GM21529 (cell line): ENCODE results near the gene CRMP1.
"Not testable (repeated sequence)": the region's sequence is repeated elsewhere in the genome, so short reads cannot be mapped to it uniquely, and the experiment has no call there.

Experiments
- ATAC-seq: cut with Tn5 transposase; IDR thresholded peaks from one replicate; pipeline ENCODE4 v1.9.1; 2021; ENCODE audit not compliant: unreplicated experiment

Gene CRMP1

DNA sequence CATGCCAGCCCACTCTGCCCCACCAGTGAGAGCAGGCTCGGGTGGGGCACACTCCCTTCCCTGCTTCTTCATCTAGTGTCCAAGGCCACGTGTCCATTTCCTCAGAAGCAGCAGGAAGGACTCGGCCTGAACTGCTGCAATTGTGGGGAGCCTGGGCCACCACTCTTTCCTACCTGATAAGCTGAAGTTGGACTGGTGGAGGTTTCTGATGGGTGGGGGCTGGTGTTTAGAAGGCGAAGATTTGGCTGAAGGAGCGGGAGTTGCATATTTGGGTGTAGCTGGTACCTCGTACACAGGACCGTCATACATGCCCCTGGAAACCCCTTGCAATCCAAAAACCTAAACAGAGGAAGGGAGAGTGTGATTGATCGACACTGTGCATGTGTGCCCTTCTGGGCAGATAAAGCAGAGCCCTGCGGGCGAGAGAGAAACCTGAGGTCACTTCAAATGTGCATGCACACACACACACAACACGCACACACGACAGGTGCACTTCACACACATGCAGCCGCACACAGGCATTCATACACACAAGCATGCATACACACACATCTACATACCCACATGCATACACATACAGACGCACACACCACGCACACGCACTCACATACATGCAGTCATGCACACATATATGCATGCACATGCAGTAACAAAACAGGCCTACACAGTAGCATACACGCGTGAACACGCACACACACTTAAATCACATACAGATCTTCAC lies 67.4 kb downstream of the CRMP1 start:
- ATAC-seq: no peak

DNA sequence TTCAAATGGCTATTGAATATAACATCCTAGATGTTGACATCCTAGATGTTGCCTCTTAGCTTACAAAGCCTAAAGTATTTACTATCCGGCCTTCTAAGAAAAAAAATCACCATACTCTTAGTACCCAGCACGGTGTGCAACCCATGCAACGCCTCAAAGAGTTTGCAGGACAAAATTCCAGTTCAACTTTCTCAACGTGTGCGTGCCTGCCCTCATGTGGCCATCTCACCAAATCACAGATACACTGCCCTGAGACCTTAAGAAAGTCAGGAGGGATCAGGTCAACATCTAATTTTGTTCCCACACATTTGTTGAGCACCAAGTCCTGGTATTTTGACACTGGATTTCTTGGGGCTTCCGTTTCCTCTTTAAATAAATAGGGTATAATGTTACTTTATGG lies 68.3 kb downstream of the CRMP1 start:
- no peak for ATAC-seq

DNA sequence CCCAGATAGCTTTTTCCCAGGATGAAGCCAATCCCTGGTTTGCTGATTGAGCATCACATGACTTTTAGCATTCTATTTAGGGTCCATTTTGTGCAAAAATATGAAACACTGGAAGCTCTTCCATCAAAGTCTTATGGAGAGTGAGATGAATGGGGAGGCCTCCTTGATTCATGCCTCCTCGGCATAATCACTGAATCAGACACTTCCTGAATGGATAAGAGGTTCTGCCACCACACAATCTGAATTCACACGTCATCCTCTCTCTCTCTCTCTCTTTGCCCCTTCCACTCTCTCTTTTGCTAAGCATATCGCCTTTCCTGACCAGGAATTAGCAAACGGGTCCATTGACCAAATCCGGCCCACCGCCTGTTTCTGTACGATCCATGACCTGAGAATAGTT lies 68.7 kb downstream of the CRMP1 start:
- ATAC-seq: no peak

DNA sequence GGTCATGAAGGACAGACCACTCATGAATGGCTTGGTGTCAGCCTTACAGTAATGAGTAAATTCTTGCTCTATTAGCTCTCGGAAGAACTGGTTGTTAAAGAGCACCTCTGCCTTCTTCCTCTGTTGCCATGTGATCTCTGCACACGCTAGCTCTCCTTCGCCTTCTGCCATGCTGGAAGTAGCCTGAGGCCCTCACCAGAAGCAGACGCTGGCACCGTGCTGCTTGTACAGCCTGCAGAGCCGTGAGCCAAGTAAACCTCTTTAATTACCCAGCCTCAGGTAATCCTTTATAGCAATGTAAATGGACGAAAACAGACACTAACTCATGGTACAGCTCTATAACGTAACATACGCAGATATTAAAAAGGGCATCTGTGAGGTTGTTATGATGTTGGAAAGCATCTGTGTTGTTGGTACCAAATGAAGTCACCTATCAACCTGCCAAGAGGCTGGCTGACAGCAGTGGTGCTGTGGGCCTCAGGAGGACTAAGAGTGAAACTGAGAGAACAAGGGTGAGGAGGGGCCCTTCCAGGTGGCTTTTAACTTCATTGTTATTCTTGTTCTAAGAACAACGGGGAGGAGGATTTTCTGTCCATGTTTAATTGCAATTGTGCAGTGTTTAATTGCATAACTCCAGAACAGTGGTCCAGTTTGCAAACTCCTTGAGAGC lies 69.2 kb downstream of the CRMP1 start:
- ATAC-seq: no peak

DNA sequence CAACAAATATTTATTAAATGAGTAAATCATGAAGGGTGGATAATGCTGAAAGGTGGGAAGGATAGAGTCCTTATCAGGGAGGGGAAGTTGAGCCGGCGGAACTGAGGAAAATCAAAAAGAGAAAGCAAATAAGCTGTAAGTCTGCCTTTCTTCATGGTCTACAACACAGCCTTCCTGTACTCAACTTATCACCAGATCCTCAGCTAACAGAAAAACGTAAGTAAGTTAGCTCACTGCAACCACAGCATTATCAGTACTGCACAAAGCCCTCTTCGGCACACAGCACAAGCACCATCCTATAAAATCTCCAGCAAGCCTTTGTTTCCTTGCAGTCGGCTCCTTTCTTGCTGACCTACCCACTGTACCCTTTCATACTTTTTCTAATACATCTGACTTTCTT lies 70.3 kb downstream of the CRMP1 start:
- no peak for ATAC-seq

DNA sequence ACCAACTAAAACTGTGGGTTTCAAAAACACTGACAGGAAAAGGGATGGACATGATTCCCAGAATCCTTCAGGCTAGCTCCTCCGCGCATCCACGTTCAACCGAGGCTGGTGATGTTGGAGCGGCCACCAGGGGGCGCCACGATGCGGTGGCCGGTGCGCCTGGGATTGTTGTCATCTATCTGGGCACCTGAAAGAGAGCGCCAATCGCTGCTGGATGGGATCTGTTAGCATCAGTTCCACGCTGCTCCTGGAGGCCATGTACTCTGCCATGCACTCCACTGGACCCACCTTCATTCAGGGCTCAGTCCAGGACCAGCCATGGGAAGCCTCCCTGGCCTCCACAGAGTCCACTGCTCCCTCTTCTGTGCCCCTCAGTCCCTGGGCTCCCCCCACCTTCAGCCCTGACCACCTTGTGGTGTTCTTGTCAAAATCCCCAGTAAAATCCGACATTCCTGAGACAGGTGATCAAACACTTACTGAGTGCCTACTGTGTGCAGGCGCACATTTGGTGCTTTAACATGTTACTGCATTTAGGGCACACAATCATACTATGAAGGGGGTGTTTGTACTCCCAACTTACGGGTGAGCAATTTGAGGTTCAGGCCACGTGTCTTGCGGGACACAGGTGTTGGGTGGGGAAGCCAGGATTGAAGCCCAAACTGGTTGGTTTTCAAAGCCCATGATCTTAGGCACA lies 71.1 kb downstream of the CRMP1 start:
- no peak for ATAC-seq

DNA sequence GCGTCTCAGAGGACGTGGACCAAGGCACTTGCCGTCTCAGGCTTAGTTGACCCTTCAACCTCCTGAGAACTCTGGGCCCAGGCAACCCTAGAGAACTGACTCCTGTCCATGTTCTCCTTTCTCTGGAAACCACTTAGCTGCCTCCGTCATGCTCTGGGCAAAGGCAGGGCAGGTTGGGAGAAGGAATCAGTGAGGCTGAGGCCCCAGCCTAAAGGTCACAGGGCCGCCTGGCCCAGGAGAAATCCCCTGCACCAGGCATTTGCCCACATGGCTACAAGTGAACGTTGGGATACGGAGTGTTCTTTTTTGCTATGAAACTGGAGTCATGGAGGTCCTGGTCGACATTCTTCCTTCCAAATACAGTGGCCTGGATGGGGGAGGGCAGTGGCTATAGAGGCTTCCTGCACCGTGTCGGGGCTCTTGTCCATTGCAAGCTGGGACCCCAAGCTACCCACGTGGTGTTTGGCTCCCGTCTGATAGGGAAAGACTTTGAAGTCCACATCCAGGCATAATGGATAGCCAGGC lies 76.0 kb downstream of the CRMP1 start:
- no peak for ATAC-seq

DNA sequence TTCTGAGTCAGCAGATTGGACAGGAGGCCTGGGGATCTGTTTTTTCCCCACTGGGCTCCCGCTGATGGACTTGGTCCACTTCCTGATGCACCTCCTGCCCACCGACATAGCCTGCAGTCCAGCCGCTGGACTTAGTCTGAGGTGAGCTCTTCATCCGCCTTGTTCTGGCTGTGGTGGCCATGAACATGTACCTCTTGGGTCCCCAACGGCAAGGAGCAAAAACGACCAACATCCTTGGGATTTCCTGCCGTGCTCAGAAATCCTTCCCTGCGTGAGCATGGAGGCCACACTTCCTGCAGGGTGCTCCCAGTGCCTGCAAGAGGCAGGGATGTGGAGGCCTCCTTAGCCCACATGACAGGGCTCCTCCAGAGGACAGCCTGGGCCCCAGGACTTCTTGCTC lies 76.8 kb downstream of the CRMP1 start:
- ATAC-seq: no peak

DNA sequence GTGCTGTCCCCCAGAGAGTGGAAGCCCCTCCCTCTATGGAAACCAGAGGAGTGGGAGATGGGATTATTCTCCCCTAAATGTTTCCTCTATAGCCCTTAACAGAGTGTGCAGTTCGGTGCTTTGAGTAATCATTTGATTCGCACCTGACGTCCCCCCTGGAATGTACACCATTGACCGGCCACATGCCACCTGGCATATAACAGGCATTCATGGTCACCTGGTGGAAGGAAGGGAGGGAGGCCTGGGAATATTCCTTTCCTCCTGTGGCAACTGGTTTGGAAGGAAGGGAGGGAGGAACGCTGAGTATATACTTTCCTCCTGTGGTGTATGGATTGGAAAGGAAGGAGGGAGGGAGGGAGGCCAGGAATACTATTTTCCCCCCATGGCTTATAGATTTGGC lies 77.2 kb downstream of the CRMP1 start:
- ATAC-seq: no peak

DNA sequence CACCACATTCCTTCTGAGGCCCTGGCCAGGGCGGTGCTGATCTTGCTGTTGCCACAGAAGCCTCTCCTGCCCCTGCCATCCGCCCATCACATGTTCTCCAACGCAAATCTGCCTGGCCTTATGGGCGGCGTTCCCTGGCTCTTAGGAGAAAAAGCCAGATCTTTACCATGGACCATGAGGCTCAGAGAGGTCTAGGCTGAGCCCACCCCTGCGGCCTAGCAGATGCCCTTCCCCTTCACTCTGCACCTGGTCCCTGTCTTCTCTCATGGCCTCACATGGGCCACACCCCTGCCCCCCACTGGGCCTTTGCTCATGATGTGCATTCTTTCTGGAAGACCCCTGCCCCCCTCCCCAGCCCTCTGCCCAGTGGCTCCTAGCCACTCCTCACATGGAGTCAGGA lies 78.5 kb downstream of the CRMP1 start:
- ATAC-seq: no peak

DNA sequence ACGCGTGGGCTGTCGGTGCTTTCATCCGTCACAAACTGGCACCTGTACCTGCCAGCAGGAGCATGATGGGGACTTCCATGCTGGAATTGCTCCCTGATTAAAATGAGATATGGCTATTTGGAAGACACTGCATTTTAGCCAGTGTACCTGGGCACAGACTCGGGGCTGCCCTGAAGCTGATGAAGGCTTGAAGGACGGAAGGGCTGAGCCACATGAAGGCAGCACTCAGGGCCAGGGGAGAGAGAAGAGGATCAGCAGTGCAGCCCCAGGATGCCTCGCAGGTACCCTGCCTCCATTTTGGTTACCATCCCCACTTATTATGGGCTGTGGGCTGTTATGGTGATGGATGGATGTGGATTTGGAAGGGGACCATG lies 79.0 kb downstream of the CRMP1 start:
- no peak for ATAC-seq

DNA sequence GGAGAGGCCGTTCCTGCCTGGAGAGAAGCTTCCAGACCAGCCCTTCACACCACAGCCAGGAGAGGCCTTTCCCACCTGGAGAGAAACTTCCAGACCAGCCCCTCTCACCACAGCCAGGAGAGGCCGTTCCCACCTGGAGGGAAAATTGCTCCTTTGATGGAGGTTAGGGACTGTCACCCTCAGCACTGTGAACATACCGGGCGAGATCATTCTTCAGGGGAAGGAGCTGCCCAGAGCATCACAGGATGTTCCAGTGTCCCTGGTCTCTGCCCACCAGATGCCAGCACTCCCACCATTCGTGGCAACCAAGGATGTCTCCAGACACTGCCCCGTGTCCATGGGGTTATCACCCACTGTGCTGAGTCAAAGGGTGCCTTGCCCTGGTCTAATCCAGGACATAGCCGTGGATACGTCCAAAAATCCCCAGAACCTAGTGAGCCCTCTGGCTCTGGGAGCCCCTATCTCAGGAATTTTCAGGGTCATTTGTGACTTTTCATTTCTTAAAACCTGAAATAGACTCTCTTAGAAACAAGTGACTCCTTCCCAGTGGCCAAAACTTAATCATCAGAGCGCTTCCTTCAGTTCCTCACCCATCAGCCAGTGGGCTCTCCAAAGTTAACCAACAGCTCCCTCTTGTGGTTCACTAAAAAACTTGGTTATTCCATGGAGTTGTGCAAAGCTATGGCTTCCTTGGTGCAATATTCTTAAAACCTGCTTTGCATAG lies 80.2 kb downstream of the CRMP1 start:
- peak; percentile 67 for ATAC-seq

DNA sequence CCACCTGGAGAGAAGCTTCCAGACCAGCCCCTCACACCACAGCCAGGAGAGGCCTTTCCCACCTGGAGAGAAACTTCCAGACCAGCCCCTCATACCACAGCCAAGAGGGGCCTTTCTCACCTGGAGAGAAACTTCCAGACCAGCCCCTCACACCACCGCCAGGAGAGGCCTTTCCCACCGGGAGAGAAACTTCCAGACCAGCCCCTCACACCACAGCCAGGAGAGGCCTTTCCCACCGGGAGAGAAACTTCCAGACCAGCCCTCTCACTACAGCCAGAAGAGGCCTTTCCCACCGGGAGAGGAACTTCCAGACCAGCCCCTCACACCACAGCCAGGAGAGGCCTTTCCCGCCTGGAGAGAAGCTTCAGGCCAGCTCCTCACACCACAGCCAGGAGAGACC lies 80.8 kb downstream of the CRMP1 start:
- not testable (repeated sequence) for ATAC-seq

DNA sequence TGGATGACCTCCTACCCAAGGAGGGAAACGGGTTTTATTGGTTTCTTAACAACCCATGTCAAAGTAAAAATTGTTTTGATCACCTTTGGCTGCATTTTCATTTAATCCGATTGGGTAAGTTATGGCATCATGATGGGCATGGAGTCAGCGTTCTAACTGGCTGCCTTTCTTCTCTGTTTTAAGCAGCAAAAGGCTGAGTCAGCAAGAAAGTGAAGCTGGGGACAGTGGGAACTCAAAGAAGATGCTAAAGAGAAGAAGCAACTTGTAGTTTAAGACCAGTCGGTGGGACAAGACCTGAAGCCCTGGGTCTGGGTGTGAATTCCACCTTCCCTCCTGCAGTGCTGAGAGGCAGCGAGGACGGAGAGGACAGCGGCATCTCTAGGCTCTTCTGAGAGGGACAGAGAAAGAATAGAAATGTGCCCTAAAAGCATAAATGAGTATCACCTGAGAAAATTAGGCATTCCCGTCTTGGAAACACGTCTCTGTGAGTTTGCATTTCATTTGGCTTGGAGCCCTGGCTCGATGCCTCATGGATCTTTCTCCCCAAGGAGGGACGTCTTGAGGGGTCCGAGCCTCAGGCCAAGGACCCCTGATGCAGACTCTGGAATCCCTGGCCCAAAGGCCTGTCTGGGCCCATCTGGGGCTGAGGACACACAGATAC lies 82.0 kb downstream of the CRMP1 start:
- no peak for ATAC-seq

DNA sequence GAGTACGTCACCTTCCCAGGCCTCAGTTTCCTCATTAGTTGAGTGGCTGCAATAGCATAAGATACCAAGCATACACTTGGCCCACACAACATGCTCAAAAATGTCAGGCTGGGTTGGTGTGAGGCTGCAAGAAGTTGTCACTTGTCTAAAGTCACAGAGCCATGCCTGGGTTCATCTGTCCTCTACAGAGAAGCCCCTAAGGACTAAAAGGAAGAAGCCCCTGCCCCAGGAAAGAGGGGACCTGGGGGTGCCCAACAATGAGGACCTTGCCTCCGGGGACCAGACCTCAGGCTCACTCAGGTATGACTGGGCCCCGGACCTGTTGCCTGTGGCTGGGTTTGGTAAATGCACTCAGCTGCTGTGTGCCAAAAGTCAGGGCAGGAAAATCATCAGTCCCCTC lies 82.7 kb downstream of the CRMP1 start:
- no peak for ATAC-seq

DNA sequence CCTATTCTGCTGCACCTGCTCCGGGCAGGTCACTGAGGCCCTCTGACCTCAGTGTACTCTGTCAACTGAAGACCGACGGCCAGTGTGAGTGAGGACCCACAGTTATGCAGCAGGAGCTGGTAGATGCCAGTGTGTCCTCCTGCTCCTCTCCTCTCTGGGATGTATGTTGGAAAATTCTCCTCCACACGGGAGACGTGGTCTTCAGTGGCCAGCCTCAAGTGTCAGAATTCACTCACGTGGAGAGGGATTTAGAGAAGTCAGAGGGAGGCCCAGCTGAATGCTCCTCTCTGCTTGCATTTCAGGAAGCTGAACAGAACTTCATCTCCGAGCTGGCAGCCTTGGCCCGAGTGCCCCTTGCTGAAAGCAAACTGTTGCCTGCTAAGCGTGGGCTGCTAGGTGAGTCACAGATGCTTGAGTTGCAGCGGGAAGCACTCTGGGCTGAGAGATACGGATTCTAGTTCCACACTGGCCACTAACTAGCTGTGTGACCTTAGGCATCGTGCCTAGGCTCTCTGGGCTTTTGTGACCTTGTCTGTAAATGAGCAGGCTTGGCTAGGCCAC lies 83.6 kb downstream of the CRMP1 start:
- no peak for ATAC-seq

DNA sequence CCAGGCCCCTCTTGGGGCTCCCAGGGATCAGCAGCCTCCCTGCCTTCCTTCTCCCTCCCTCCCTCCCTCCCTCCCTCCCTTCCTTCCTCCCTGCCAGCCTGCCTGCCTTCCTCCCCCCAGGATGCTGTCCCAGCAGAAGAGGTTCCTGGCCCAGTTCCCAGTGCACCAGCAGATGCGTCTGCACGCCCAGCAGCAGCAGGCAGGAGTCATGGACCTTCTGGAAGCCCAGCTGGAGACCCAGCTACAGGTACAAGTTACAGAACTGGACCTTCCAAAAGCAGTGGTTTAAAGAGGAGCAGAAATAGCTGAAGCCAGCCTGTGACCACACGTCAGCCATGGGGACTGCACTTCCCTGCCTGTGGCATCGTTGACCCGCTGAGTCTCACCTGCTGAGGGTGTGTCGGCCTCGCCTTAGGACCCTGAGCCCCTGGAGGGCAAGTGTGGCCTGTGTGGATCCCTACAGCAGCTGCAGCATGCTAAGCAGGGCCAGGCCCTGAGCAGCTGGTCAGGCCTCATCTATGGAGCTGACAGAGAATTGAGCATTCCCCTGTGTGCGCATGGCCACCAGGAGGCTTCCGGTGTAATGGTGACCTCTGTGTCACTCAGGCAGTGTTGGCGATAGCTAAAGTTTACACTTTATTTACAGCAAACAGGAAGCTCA lies 84.7 kb downstream of the CRMP1 start:
- no peak for ATAC-seq

DNA sequence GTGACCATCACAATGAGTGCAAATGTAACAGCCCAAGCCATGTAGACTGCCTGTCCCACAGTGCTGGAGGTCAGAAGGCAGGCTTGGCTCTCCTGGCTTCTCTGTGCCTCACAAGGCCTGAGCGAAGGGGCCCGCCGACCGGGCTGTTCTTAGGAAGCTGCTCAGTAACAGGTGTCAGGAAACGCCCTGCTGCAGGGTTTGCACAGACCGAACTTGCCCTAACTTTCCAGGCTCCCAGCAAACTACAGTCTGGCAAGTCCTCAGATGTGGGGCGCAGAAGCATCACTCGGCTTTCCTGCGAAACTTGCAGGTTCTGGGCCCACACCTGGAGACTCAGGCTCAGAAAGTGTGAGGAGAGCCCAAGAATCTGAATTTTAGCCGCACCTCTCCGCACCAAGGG lies 87.6 kb downstream of the CRMP1 start:
- no peak for ATAC-seq

DNA sequence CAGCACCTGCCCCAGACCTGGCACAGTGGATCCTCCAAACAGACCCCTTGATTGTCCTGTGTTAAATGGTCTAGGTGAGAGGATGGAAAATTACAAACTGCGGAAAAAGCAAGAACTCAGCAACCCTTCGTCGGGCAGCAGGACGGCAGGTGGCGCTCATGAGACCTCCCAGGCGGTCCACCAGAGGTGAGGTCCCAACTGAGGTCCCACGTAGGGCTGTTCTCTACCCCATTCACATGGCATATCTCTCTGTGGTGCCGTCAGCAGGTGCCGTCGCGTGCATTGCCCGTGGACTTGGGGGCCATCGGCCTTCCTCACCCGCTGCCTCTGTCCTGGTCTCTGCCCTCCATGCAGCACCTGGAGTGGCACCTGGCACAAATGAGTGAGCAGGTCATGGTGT lies 88.2 kb downstream of the CRMP1 start:
- no peak for ATAC-seq

DNA sequence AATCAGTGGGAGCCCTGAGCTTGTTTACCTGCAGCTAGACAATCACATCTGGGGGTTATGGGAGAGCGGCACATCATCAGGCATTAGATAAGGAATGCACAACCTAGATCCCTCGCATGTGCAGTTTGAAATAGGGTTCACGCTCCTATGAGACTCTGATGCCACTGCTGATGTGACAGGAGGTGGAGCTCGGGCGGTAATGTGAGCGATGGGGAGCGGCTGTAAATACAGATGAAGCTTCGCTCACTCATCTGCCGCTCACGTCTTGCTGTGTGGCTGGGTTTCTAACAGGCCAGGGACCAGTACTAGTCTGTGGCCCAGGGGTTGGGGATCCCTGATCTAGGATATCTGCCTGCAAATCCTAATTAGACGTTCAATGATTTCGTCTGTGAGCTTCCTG lies 90.3 kb downstream of the CRMP1 start:
- no peak for ATAC-seq
